ENCODE results near the gene LRFN2. TPM values are rescaled to one million over a fixed set of nuclear protein-coding genes. Genes with fewer than 3 reads are reported as not detected.

Gene LRFN2
- total RNA-seq, 2 experiments from 2014 or later: not detected

DNA sequence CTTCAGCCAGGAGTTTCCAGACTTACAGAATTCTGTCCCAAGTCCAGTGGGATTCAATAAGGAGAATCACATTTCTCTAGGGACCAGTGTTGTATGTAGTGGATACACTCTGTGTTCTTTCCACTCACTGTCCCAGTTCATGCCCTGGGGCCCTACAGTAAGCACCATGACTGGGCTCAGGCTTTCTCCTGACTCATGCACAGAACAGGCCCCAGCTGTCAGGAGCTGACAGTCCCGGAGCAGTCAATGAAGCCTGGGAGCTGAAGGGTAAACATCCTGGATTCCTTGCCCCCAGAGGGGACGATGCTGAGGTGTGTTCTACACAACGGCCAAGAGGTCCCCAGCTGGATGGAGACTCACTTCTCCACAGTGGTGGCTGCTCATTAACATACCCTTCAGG lies 40.2 kb upstream of the LRFN2 start:
- no peaks in the 10 kb centered on the region for H3K9me3 ChIP-seq (ENCODE audit: control insufficient read depth in 1 of 2, insufficient read depth in 1 of 2, low read length in 2 of 2)
- Mint-ChIP-seq H3K9me3 (no peaks in the 10 kb centered on the region), H3K4me1 (ENCODE audit: low read depth) (no peaks in the 10 kb centered on the region), H3K27me3 (no peaks in the 10 kb centered on the region), H3K27ac (no peak overlapping the region), H3K36me3 (ENCODE audit: low read depth) (no peaks in the 10 kb centered on the region), H3K4me3 (no peak overlapping the region)
- ATAC-seq (ENCODE audit: poor library complexity) (no peak), DNase-seq (no peak)
- TF ChIP-seq CTCF (IDR thresholded peaks at IDR 0.05): no peak
- POLR2A ChIA-PET: no interaction called here
- CTCF ChIA-PET: no interaction called here
- no peak overlapping the region for H3K27ac ChIP-seq (ENCODE audit: low read depth in 1 of 2, low read length in 2 of 2)
- no peaks in the 10 kb centered on the region for H3K27me3 ChIP-seq (ENCODE audit: control insufficient read depth in 1 of 2, insufficient read depth in 2 of 2, low read length in 2 of 2)
- H3K36me3 ChIP-seq (ENCODE audit: insufficient read depth, low read length): no peaks in the 10 kb centered on the region
- intact Hi-C loops (cut with DNase I, micrococcal nuclease): no loop called here
- no peak overlapping the region for H3K4me3 ChIP-seq (ENCODE audit: low read length)
- H3K4me1 ChIP-seq (ENCODE audit: insufficient read depth, low read length): no peaks in the 10 kb centered on the region

DNA sequence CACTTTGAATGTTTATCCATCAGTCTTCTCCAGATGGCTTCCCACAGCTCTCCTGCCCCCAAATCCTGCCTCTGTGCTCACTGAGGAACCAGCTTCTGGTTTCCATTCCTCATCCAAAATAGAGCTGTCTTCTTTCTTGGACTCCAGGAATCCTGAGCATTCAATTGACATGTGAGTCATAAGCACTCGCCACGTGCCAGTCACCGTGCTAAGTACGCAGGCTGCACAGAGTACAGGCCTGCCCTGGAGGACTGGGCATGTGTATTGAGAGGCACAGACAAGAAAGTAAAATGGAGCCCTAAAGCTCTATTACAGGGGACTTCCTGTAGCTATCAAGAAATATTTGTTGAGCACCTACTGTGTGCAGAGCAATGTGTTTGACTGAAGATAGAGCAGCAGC lies 39.7 kb upstream of the LRFN2 start:
- Mint-ChIP-seq H3K4me3 (no peak overlapping the region), H3K4me1 (ENCODE audit: low read depth) (no peaks in the 10 kb centered on the region), H3K27me3 (no peaks in the 10 kb centered on the region), H3K9me3 (no peaks in the 10 kb centered on the region), H3K27ac (no peak overlapping the region), H3K36me3 (ENCODE audit: low read depth) (no peaks in the 10 kb centered on the region)
- Histone ChIP-seq H3K36me3 (ENCODE audit: insufficient read depth, low read length) (no peaks in the 10 kb centered on the region), H3K9me3 (ENCODE audit: control insufficient read depth in 1 of 2, insufficient read depth in 1 of 2, low read length in 2 of 2) (no peaks in the 10 kb centered on the region), H3K4me1 (ENCODE audit: insufficient read depth, low read length) (no peaks in the 10 kb centered on the region), H3K27ac (ENCODE audit: low read depth in 1 of 2, low read length in 2 of 2) (no peak overlapping the region), H3K4me3 (ENCODE audit: low read length) (no peak overlapping the region), H3K27me3 (ENCODE audit: control insufficient read depth in 1 of 2, insufficient read depth in 2 of 2, low read length in 2 of 2) (no peaks in the 10 kb centered on the region)
- no peak for ATAC-seq (ENCODE audit: poor library complexity)
- intact Hi-C loops (cut with DNase I, micrococcal nuclease): no loop called here
- ChIA-PET CTCF (no interaction called here), POLR2A (no interaction called here)
- DNase-seq: no peak
- no peak for TF ChIP-seq CTCF (IDR thresholded peaks at IDR 0.05)

DNA sequence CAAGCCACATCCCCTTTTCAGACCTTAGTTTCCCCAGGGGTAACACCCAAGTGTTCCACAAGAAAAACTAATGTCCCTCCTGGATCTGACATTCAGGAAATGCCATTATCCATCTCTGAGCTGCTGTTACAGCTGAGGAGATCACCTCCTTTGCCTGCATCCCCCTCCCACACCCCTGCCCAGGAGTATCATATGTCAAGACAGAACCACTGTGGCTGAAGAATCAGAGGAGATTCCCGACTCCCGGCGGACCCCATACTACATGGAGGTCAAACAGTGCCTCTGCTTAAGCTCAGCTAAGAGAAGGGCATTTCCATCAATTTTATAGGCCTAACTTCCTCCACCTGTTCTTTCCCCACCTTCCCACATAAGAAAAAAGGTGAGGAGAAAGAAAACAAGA lies 36.8 kb upstream of the LRFN2 start:
- CTCF ChIA-PET: interaction anchor here (1.1 kb wide), 1 partner anchor 10 kb away, joined by 3 read pairs; no protein-coding TSS in a partner anchor
- Histone ChIP-seq H3K36me3 (ENCODE audit: insufficient read depth, low read length) (no peaks in the 10 kb centered on the region), H3K27me3 (ENCODE audit: control insufficient read depth in 1 of 2, insufficient read depth in 2 of 2, low read length in 2 of 2) (peaks cover 0 to 6% of the 10 kb centered on the region in 2 experiments), H3K9me3 (ENCODE audit: control insufficient read depth in 1 of 2, insufficient read depth in 1 of 2, low read length in 2 of 2) (no peaks in the 10 kb centered on the region), H3K4me1 (ENCODE audit: insufficient read depth, low read length) (no peaks in the 10 kb centered on the region), H3K4me3 (ENCODE audit: low read length) (no peak overlapping the region), H3K27ac (ENCODE audit: low read depth in 1 of 2, low read length in 2 of 2) (no peak overlapping the region)
- ATAC-seq (ENCODE audit: poor library complexity) (no peak), DNase-seq (no peak)
- Mint-ChIP-seq H3K27me3 (peaks cover 2% of the 10 kb centered on the region), H3K4me3 (no peak overlapping the region), H3K4me1 (ENCODE audit: low read depth) (no peaks in the 10 kb centered on the region), H3K36me3 (ENCODE audit: low read depth) (no peaks in the 10 kb centered on the region), H3K27ac (no peak overlapping the region), H3K9me3 (no peaks in the 10 kb centered on the region)
- intact Hi-C loops (cut with DNase I, micrococcal nuclease): no loop called here
- POLR2A ChIA-PET: no interaction called here
- no peak for TF ChIP-seq CTCF (IDR thresholded peaks at IDR 0.05)
